ENCODE data around the gene TMEM132C. TPM values are rescaled to one million over a fixed set of nuclear protein-coding genes. Genes with fewer than 3 reads are reported as not detected.

The TMEM132C gene
- total RNA-seq, 2 experiments from 2014 or later, result not detected

GRCh38 chr12:128420163-128420562 lies 153.2 kb downstream of the TMEM132C start:
- Mint-ChIP-seq H3K27ac (no peak overlapping the region), H3K27me3 (no peaks in the 10 kb centered on the region), H3K36me3 (ENCODE audit: low read depth) (no peaks in the 10 kb centered on the region), H3K4me3 (no peak overlapping the region), H3K9me3 (peaks cover 3% of the 10 kb centered on the region), H3K4me1 (ENCODE audit: low read depth) (no peaks in the 10 kb centered on the region)
- no peak for DNase-seq
- TF ChIP-seq, protein P1, sequence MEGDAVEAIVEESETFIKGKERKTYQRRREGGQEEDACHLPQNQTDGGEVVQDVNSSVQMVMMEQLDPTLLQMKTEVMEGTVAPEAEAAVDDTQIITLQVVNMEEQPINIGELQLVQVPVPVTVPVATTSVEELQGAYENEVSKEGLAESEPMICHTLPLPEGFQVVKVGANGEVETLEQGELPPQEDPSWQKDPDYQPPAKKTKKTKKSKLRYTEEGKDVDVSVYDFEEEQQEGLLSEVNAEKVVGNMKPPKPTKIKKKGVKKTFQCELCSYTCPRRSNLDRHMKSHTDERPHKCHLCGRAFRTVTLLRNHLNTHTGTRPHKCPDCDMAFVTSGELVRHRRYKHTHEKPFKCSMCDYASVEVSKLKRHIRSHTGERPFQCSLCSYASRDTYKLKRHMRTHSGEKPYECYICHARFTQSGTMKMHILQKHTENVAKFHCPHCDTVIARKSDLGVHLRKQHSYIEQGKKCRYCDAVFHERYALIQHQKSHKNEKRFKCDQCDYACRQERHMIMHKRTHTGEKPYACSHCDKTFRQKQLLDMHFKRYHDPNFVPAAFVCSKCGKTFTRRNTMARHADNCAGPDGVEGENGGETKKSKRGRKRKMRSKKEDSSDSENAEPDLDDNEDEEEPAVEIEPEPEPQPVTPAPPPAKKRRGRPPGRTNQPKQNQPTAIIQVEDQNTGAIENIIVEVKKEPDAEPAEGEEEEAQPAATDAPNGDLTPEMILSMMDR (IDR thresholded peaks at IDR 0.05), result no peak
- ATAC-seq, result no peak
- intact Hi-C loops (cut with micrococcal nuclease), result no loop called here
- ChIA-PET CTCF (no interaction called here), POLR2A (no interaction called here)

- Mint-ChIP-seq H3K4me1 (ENCODE audit: low read depth) (no peaks in the 10 kb centered on the region), H3K27ac (no peak overlapping the region), H3K4me3 (no peak overlapping the region), H3K27me3 (no peaks in the 10 kb centered on the region), H3K36me3 (ENCODE audit: low read depth) (no peaks in the 10 kb centered on the region), H3K9me3 (peaks cover 5% of the 10 kb centered on the region)
- CTCF ChIA-PET, result no interaction called here
- ATAC-seq (no peak), DNase-seq (no peak)
- intact Hi-C loops (cut with micrococcal nuclease), result no loop called here
- POLR2A ChIA-PET, result no interaction called here
- TF ChIP-seq, protein P1 (IDR thresholded peaks at IDR 0.05), result no peak
Observed at GRCh38 chr12:128421375-128421774, 154.4 kb downstream of the TMEM132C start.

DNA sequence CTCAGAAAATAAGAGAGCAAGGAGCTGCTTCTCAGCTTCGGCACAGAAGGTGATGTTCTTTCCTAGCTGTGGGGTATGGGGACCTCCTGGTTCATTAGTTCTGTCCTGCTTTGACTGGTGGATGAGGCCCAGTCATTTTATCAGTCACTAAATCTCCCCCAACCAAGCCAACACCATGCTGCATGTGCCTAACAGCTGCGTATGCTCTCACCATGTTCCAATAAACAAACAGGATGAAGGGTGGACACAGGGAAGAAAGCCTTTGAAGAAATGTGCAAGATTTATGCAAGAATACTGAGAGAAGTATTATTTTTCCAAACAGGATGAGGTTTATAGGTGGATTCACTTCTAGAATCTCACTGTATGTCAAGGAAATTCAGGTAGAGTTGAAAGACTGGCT lies 156.2 kb downstream of the TMEM132C start:
- ChIA-PET CTCF (no interaction called here), POLR2A (no interaction called here)
- Mint-ChIP-seq H3K9me3 (peaks cover 5% of the 10 kb centered on the region), H3K36me3 (ENCODE audit: low read depth) (no peaks in the 10 kb centered on the region), H3K27ac (no peak overlapping the region), H3K4me1 (ENCODE audit: low read depth) (no peaks in the 10 kb centered on the region), H3K27me3 (no peaks in the 10 kb centered on the region), H3K4me3 (no peak overlapping the region)
- no peak for ATAC-seq
- intact Hi-C loops (cut with micrococcal nuclease), result no loop called here
- no peak for DNase-seq
- TF ChIP-seq, protein P1 (IDR thresholded peaks at IDR 0.05), result no peak

DNA sequence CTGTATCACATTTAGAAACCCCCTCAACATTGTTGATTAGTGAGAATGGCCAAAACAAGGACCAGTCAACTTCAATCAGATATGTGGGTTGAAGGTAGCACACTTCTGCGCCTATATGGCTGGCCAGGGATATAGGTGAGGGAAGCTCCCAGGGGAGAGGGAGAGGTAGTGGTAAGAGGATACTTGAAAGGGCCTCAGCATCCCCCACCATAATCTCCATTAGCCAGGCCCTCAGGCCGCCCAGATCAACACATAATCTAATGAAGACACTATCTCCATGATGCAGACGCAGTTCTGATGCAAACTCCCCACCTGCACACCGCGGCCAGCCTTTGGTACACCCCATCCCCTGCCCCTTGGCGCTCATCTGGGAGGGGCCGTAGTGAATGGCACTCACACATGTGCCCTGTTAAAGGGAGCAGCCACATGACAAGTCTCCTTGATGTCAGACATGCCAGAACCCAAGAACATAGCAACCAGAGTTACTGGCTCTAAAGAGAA lies 158.0 kb downstream of the TMEM132C start:
- Mint-ChIP-seq H3K9me3 (peaks cover 5% of the 10 kb centered on the region), H3K36me3 (ENCODE audit: low read depth) (no peaks in the 10 kb centered on the region), H3K4me1 (ENCODE audit: low read depth) (no peaks in the 10 kb centered on the region), H3K4me3 (no peak overlapping the region), H3K27me3 (no peaks in the 10 kb centered on the region), H3K27ac (no peak overlapping the region)
- TF ChIP-seq, protein P1 (IDR thresholded peaks at IDR 0.05), result no peak
- DNase-seq (no peak), ATAC-seq (no peak)
- intact Hi-C loops (cut with micrococcal nuclease), result no loop called here
- POLR2A ChIA-PET, result no interaction called here
- CTCF ChIA-PET, result no interaction called here

DNA sequence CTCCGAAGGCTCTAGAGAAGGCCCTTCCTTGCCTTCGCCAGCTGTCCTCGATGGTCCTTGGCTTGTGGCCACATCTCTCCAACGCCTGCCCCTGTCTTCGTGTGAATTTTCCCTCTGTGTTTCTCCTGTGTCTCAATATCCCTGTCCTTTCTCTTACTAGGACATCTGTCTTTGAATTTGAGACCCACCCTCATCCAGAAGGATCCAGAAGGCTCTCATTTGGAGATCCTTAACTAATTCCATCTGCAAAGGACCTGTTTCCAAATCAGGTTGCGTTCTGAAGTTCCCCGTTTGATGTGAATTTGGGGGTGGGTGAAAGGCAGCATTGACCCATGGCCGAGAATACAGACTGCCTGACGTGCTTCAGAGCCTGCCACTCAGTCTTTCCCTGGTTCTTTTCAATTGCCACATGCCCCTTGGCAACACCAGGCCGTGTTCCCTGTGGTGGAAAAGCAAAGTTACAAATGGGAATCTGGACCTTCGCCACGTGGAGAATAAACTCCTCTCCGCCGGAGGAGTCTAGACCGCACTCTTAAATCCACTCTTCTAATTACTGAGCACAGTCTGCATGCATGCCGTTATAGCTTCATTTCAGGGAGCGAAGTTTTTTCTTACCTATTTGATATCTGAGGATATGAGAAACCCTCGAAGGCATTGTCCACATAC lies 158.8 kb downstream of the TMEM132C start:
- H3K36me3 Mint-ChIP-seq (ENCODE audit: low read depth), result no peaks in the 10 kb centered on the region
- DNase-seq (no peak), ATAC-seq (no peak)
- no peaks in the 10 kb centered on the region for H3K27me3 Mint-ChIP-seq
- H3K9me3 Mint-ChIP-seq, result peaks cover 5% of the 10 kb centered on the region
- H3K27ac Mint-ChIP-seq, result no peak overlapping the region
- ChIA-PET POLR2A (no interaction called here), CTCF (no interaction called here)
- TF ChIP-seq, protein P1 (IDR thresholded peaks at IDR 0.05), result no peak
- intact Hi-C loops (cut with micrococcal nuclease), result no loop called here
- H3K4me1 Mint-ChIP-seq (ENCODE audit: low read depth), result no peaks in the 10 kb centered on the region
- H3K4me3 Mint-ChIP-seq, result no peak overlapping the region

Measured in activated CD8-positive, alpha-beta T cell treated with anti-CD3 and anti-CD28 coated beads for 36 hours (primary cell).